ENCODE measurements around the gene LDB2.

Gene LDB2

GRCh38 chr4:16897991-16898827 lies at the start of gene LDB2:
Gene LDB2 (minus strand): TSS chr4:16898645.
- TF ChIP-seq CREB1 (IDR thresholded peaks at IDR 0.05; ENCODE audit: low read depth) (no peak), TEAD4 (IDR thresholded peaks at IDR 0.05) (no peak), EP300 (IDR thresholded peaks at IDR 0.05; ENCODE audit: borderline replicate concordance) (no peak), ZBTB7A (IDR thresholded peaks at IDR 0.05; ENCODE audit: low read depth) (no peak), RAD21 (IDR thresholded peaks at IDR 0.05; ENCODE audit: low read depth) (no peak), FOXM1 (IDR thresholded peaks at IDR 0.05; ENCODE audit: borderline replicate concordance, low read depth) (no peak), NFIC (IDR thresholded peaks at IDR 0.05) (no peak), CEBPB (IDR thresholded peaks at IDR 0.05) (no peak), EGR1 (IDR thresholded peaks at IDR 0.05) (no peak), YY1 (IDR thresholded peaks at IDR 0.05; ENCODE audit: low read depth) (no peak), TCF12 (IDR thresholded peaks at IDR 0.05; ENCODE audit: low read depth) (no peak), TAF1 (IDR thresholded peaks at IDR 0.05; ENCODE audit: low read depth) (no peak), USF1 (IDR thresholded peaks at IDR 0.05) (no peak)
- TF ChIP-seq, protein P1, sequence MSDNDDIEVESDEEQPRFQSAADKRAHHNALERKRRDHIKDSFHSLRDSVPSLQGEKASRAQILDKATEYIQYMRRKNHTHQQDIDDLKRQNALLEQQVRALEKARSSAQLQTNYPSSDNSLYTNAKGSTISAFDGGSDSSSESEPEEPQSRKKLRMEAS (IDR thresholded peaks at IDR 0.05), result no peak
- TF ChIP-seq, protein P2, sequence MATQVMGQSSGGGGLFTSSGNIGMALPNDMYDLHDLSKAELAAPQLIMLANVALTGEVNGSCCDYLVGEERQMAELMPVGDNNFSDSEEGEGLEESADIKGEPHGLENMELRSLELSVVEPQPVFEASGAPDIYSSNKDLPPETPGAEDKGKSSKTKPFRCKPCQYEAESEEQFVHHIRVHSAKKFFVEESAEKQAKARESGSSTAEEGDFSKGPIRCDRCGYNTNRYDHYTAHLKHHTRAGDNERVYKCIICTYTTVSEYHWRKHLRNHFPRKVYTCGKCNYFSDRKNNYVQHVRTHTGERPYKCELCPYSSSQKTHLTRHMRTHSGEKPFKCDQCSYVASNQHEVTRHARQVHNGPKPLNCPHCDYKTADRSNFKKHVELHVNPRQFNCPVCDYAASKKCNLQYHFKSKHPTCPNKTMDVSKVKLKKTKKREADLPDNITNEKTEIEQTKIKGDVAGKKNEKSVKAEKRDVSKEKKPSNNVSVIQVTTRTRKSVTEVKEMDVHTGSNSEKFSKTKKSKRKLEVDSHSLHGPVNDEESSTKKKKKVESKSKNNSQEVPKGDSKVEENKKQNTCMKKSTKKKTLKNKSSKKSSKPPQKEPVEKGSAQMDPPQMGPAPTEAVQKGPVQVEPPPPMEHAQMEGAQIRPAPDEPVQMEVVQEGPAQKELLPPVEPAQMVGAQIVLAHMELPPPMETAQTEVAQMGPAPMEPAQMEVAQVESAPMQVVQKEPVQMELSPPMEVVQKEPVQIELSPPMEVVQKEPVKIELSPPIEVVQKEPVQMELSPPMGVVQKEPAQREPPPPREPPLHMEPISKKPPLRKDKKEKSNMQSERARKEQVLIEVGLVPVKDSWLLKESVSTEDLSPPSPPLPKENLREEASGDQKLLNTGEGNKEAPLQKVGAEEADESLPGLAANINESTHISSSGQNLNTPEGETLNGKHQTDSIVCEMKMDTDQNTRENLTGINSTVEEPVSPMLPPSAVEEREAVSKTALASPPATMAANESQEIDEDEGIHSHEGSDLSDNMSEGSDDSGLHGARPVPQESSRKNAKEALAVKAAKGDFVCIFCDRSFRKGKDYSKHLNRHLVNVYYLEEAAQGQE (IDR thresholded peaks at IDR 0.05; ENCODE audit: low read depth), result no peak

DNA sequence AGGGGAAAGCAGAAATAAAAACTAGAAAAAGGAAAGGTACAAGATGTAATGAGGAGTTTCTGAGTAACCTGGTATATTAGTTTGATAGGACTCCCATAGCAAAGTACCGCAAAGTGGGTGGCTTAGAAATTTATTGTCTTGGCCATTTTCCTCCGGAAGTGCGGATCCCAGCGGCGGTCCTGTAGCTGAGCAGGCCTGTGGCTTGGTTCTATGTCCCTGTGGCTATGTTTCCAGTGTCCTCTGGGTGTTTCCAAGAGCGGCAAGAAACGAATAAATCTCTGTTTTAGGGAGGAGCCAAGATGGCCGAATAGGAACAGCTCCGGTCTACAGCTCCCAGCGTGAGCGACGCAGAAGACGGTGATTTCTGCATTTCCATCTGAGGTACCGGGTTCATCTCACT lies 44.0 kb upstream of the LDB2 start:
- TF ChIP-seq, protein P2 (IDR thresholded peaks at IDR 0.05; ENCODE audit: low read depth), result no peak
- no peak for TF ChIP-seq TCF12 (IDR thresholded peaks at IDR 0.05; ENCODE audit: low read depth)
- TF ChIP-seq ZBTB7A (IDR thresholded peaks at IDR 0.05; ENCODE audit: low read depth), result no peak
- TF ChIP-seq FOXM1 (IDR thresholded peaks at IDR 0.05; ENCODE audit: borderline replicate concordance, low read depth), result no peak
- no peak for TF ChIP-seq RAD21 (IDR thresholded peaks at IDR 0.05; ENCODE audit: low read depth)
- TF ChIP-seq EP300 (IDR thresholded peaks at IDR 0.05; ENCODE audit: borderline replicate concordance), result no peak
- TF ChIP-seq USF1 (IDR thresholded peaks at IDR 0.05), result no peak
- no peak for TF ChIP-seq TEAD4 (IDR thresholded peaks at IDR 0.05)
- no peak for TF ChIP-seq EGR1 (IDR thresholded peaks at IDR 0.05)

GRCh38 chr4:16939178-16939577 lies 40.7 kb upstream of the LDB2 start:
- TF ChIP-seq EP300 (IDR thresholded peaks at IDR 0.05; ENCODE audit: borderline replicate concordance) (no peak), TCF12 (IDR thresholded peaks at IDR 0.05; ENCODE audit: low read depth) (no peak), FOXM1 (IDR thresholded peaks at IDR 0.05; ENCODE audit: borderline replicate concordance, low read depth) (no peak), TEAD4 (IDR thresholded peaks at IDR 0.05) (no peak), TAF1 (IDR thresholded peaks at IDR 0.05; ENCODE audit: low read depth) (no peak), CREB1 (IDR thresholded peaks at IDR 0.05; ENCODE audit: low read depth) (no peak), NFIC (IDR thresholded peaks at IDR 0.05) (no peak), USF1 (IDR thresholded peaks at IDR 0.05) (no peak), YY1 (IDR thresholded peaks at IDR 0.05; ENCODE audit: low read depth) (no peak), EGR1 (IDR thresholded peaks at IDR 0.05) (no peak), RAD21 (IDR thresholded peaks at IDR 0.05; ENCODE audit: low read depth) (no peak), CEBPB (IDR thresholded peaks at IDR 0.05) (no peak), ZBTB7A (IDR thresholded peaks at IDR 0.05; ENCODE audit: low read depth) (no peak)
- TF ChIP-seq, protein P1 (IDR thresholded peaks at IDR 0.05), result no peak
- TF ChIP-seq, protein P2 (IDR thresholded peaks at IDR 0.05; ENCODE audit: low read depth), result no peak
